Hepatocyte (in vitro differentiated cells): ENCODE data around the gene IL15RA. TPM values are rescaled to one million over a fixed set of nuclear protein-coding genes. Genes with fewer than 3 reads are reported as not detected.

Source experiments
- DNase-seq: peaks from one replicate; pipeline ENCODE4 v3.0.0-alpha.2; 2016; ENCODE audit warnings: low spot score
- H2AFZ ChIP-seq: fragments of 200-600 bp; sonication (generic); 2 replicates; pipeline ENCODE4 v1.6.0; 2016; ENCODE audit warnings: antibody characterized with exemption, mild to moderate bottlenecking
- H3K27ac ChIP-seq: fragments of 200-600 bp; sonication (generic); 2 replicates; pipeline ENCODE4 v1.5.1; 2016; ENCODE audit warnings: mild to moderate bottlenecking
- H3K27me3 ChIP-seq: fragments of 200-600 bp; sonication (generic); 2 replicates; pipeline ENCODE4 v1.6.1; 2016
- H3K36me3 ChIP-seq: fragments of 200-600 bp; sonication (generic); replicated peaks from 2 replicates; pipeline ENCODE4 v1.5.1; 2016; ENCODE audit warnings: low read depth; ENCODE audit not compliant: insufficient read depth
- H3K4me1 ChIP-seq: fragments of 200-600 bp; sonication (generic); 2 replicates; pipeline ENCODE4 v1.5.1; 2016; ENCODE audit warnings: mild to moderate bottlenecking, moderate library complexity; ENCODE audit not compliant: insufficient read depth
- H3K4me2 ChIP-seq: fragments of 200-600 bp; sonication (generic); 2 replicates; pipeline ENCODE4 v1.6.0; 2016
- H3K4me3 ChIP-seq: fragments of 200-600 bp; sonication (generic); 2 replicates; pipeline ENCODE4 v1.5.1; 2016; ENCODE audit warnings: mild to moderate bottlenecking
- H3K79me2 ChIP-seq: fragments of 200-600 bp; sonication (generic); 2 replicates; pipeline ENCODE4 v1.6.0; 2017; ENCODE audit warnings: mild to moderate bottlenecking
- H3K9me2 ChIP-seq: fragments of 200-600 bp; sonication (generic); replicated peaks from 2 replicates; pipeline ENCODE4 v1.6.0; 2017; ENCODE audit warnings: mild to moderate bottlenecking; ENCODE audit not compliant: insufficient read depth
- H3K9me3 ChIP-seq: fragments of 200-600 bp; sonication (generic); 2 replicates; pipeline ENCODE4 v1.5.1; 2016; ENCODE audit warnings: low read depth, mild to moderate bottlenecking
- H4K20me1 ChIP-seq: fragments of 200-600 bp; sonication (generic); 2 replicates; pipeline ENCODE4 v1.6.0; 2016; ENCODE audit warnings: mild to moderate bottlenecking; ENCODE audit not compliant: insufficient read depth, poor library complexity, severe bottlenecking
- EZH2 ChIP-seq: fragments of 200-600 bp; sonication (generic); IDR thresholded peaks from 2 replicates; pipeline ENCODE4 v1.6.1; 2016; ENCODE audit warnings: antibody characterized with exemption, mild to moderate bottlenecking, borderline replicate concordance
- EZH2phosphoT487 ChIP-seq: fragments of 200-600 bp; sonication (generic); IDR thresholded peaks from one replicate; pipeline ENCODE4 v1.6.1; 2018; ENCODE audit warnings: antibody characterized with exemption, mild to moderate bottlenecking, low read depth, moderate library complexity; ENCODE audit not compliant: unreplicated experiment, severe bottlenecking
- WGBS: methylation state at CpG from one replicate; pipeline ENCODE4 v1.1.6; 2016; ENCODE audit warnings: low lambda C conversion rate; ENCODE audit errors: missing lambda C conversion rate; 5-methylcytosine and 5-hydroxymethylcytosine counted together
- polyA plus RNA-seq: library from polyadenylated mRNA; unstranded; fragments of >200 nt; fragmentation: Nextera tagmentation; extraction: Ambion mirVana; gene quantifications from 2 replicates; pipeline ENCODE4 v1.2.1, GENCODE V29; 2016
- total RNA-seq: library from RNA; depleted of rRNA; stranded (reverse); fragments of >200 nt; gene quantifications from 2 replicates; pipeline ENCODE4 v1.2.3, GENCODE V29; 2014
- TF ChIP-seq, protein P1 (sequence below): fragments of 200-600 bp; sonication (generic); IDR thresholded peaks from 2 replicates; pipeline ENCODE4 v1.5.1; 2016; ENCODE audit warnings: antibody characterized with exemption, mild to moderate bottlenecking; ENCODE audit not compliant: poor library complexity

Gene IL15RA
- total and polyA plus RNA-seq, 2 experiments from 2014 or later = 2.4 to 3.8 TPM

DNA sequence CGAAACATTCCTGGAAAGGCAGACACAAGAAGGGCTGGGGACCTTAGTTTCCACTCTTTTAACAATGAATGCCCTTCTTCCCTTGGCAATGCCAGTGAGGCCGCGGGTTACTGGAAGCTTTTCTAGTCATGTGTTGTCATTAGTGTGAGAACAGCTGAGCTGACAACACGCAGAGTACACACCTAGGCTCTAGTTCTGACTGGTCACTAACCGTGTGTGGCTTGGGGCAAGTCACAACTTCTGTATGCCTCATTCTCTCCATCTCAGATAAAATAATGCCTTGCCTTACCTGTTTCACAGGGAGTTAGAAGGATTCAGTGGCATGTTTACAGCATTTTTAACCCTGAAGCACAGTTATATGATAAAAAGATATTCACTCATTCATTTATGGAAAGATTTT is 55.6 kb downstream of the IL15RA start:
- Histone ChIP-seq H3K4me1 (no peaks in the 10 kb centered on the region), H2AFZ (no peak overlapping the region), H3K4me3 (no peak overlapping the region), H3K9me3 (no peaks in the 10 kb centered on the region), H3K36me3 (no peaks in the 10 kb centered on the region), H3K9me2 (no peaks in the 10 kb centered on the region), H4K20me1 (no peaks in the 10 kb centered on the region), H3K27me3 (no peaks in the 10 kb centered on the region), H3K4me2 (no peak overlapping the region), H3K27ac (no peak overlapping the region), H3K79me2 (no peaks in the 10 kb centered on the region)
- over 99% methylated on average over 5 of the region's 5 CpGs for WGBS
- TF ChIP-seq, protein P1, sequence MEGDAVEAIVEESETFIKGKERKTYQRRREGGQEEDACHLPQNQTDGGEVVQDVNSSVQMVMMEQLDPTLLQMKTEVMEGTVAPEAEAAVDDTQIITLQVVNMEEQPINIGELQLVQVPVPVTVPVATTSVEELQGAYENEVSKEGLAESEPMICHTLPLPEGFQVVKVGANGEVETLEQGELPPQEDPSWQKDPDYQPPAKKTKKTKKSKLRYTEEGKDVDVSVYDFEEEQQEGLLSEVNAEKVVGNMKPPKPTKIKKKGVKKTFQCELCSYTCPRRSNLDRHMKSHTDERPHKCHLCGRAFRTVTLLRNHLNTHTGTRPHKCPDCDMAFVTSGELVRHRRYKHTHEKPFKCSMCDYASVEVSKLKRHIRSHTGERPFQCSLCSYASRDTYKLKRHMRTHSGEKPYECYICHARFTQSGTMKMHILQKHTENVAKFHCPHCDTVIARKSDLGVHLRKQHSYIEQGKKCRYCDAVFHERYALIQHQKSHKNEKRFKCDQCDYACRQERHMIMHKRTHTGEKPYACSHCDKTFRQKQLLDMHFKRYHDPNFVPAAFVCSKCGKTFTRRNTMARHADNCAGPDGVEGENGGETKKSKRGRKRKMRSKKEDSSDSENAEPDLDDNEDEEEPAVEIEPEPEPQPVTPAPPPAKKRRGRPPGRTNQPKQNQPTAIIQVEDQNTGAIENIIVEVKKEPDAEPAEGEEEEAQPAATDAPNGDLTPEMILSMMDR = no peak
- TF ChIP-seq EZH2 = no peak
- no peak for TF ChIP-seq EZH2phosphoT487
- no peak for DNase-seq

DNA sequence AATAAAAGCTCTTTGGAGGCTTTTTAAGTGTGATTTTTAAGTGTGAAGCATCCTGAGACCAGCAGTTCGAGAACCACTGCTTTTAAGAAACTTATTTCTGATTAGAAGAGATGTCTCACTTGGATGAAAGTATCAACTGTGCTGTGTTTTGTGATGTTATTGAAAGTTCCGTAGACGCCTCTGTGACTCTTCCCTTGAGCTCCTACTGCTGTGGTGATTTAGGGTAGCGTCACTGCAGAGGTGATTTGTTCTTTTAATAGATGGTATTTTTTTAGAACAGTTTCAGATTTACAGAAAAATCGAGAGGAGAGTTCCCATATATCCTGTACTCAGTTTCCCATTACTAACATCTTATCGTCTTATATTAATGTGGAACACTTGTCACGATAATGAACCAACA is 57.8 kb downstream of the IL15RA start:
- WGBS = 99% methylated on average over 7 of the region's 7 CpGs
- no peaks in the 10 kb centered on the region for H3K36me3 ChIP-seq

DNA sequence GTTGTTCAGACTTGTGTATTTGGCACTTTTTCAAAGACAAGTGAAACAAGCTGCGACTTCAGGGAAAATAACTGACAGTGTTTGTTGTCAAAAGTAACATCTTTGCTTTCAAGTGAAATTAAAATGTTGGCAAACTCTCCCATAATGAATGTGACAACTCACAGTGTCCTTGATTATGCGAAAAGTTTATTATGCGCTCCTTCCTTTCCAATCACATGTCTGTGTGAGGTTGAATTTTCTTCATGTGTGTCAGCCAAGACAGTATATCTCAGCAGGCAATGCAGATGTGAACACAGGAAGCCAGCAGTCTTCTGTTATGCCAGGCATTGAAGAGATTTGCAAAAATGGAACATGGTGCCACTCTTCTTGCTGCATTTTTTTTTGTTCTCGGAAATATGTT is 58.6 kb downstream of the IL15RA start:
- TF ChIP-seq EZH2 (no peak), EZH2phosphoT487 (no peak)
- TF ChIP-seq, protein P1 = no peak
- Histone ChIP-seq H3K9me2 (no peaks in the 10 kb centered on the region), H3K36me3 (no peaks in the 10 kb centered on the region), H3K4me2 (no peak overlapping the region), H3K79me2 (no peaks in the 10 kb centered on the region), H3K9me3 (no peaks in the 10 kb centered on the region), H3K4me1 (no peaks in the 10 kb centered on the region), H3K27ac (no peak overlapping the region), H2AFZ (no peak overlapping the region), H4K20me1 (no peaks in the 10 kb centered on the region), H3K4me3 (no peak overlapping the region), H3K27me3 (no peaks in the 10 kb centered on the region)
- no peak for DNase-seq
- WGBS = over 99% methylated on average over 4 of the region's 4 CpGs

More for the DNA sequence above, 57.8 kb downstream of the IL15RA start:
- Histone ChIP-seq H3K27ac (no peak overlapping the region), H3K4me1 (no peaks in the 10 kb centered on the region), H3K9me2 (no peaks in the 10 kb centered on the region), H3K9me3 (no peaks in the 10 kb centered on the region), H3K4me2 (no peak overlapping the region), H2AFZ (no peak overlapping the region), H3K4me3 (no peak overlapping the region), H4K20me1 (no peaks in the 10 kb centered on the region), H3K79me2 (no peaks in the 10 kb centered on the region), H3K27me3 (no peaks in the 10 kb centered on the region)
- TF ChIP-seq EZH2 = no peak
- no peak for TF ChIP-seq EZH2phosphoT487
- TF ChIP-seq, protein P1 = no peak
- DNase-seq = no peak

DNA sequence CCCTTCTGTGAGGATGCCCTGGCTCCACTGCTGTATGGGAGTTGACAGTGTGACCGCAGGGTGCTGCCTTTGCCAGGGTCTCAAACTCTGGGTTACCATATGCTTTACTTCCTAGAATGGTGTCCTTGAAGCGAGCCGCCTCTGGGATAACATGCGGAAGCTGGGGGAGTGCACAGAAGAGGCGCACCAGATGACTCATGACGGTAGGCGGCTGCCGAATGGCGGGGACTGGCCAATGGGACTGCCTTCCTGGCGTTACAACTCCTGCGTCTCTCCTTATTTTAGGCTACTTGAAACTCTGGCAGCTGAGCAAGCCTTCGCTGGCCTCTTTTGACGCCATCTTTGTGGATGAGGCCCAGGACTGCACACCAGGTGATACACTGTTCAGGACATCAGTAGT is 60.0 kb downstream of the IL15RA start:
- 98% methylated on average over 13 of the region's 13 CpGs for WGBS
- H3K36me3 ChIP-seq = no peaks in the 10 kb centered on the region
- H3K4me2 ChIP-seq = no peak overlapping the region
- DNase-seq = no peak
- TF ChIP-seq, protein P1 = no peak
- TF ChIP-seq EZH2phosphoT487 = no peak
- TF ChIP-seq EZH2 = no peak
- H3K4me3 ChIP-seq = no peak overlapping the region
- H3K4me1 ChIP-seq = no peaks in the 10 kb centered on the region
- H3K27me3 ChIP-seq = no peaks in the 10 kb centered on the region
- H3K9me3 ChIP-seq = no peaks in the 10 kb centered on the region
- H4K20me1 ChIP-seq = no peaks in the 10 kb centered on the region
- H2AFZ ChIP-seq = no peak overlapping the region
- no peaks in the 10 kb centered on the region for H3K9me2 ChIP-seq
- no peak overlapping the region for H3K27ac ChIP-seq
- no peaks in the 10 kb centered on the region for H3K79me2 ChIP-seq
